Vagina (tissue), 2 donors: ENCODE measurements around the gene CENPF.

Experiments
- CTCF ChIP-seq, 3 experiments: fragments of 450-650 bp in 2 of 3; fragments of 200-600 bp in 1 of 3; sonication (generic) in 1 of 3; IDR thresholded peaks; one replicate each; pipeline ENCODE4 v1.5.1; 2017 to 2019; ENCODE audit warnings: antibody characterized with exemption in 3 of 3, mild to moderate bottlenecking in 2 of 3, moderate library complexity in 2 of 3
- POLR2A ChIP-seq, 2 donors: fragments of 450-650 bp; IDR thresholded peaks; one replicate each; pipeline ENCODE4 v1.6.1; 2017; ENCODE audit warnings: antibody characterized with exemption in 2 of 2, mild to moderate bottlenecking in 2 of 2, moderate library complexity in 2 of 2
- POLR2AphosphoS5 ChIP-seq, 2 donors: sonication (generic); formaldehyde crosslinking; IDR thresholded peaks; one replicate each; pipeline ENCODE4 v1.9.0; 2017; ENCODE audit warnings: antibody characterized with exemption in 2 of 2, mild to moderate bottlenecking in 2 of 2, low read depth in 1 of 2; ENCODE audit not compliant: insufficient read depth in 1 of 2

GRCh38 chr1:214643030-214643429 is 40.0 kb downstream of the CENPF start:
- TF ChIP-seq CTCF (IDR thresholded peaks at IDR 0.05): no peak
- TF ChIP-seq POLR2AphosphoS5 (IDR thresholded peaks at IDR 0.05; ENCODE audit: insufficient read depth in 1 of 2, low read depth in 1 of 2): no peak
- no peak for TF ChIP-seq POLR2A (IDR thresholded peaks at IDR 0.05)
